Upper lobe of left lung (tissue), 6 donors: ENCODE results near the gene KRT40. TPM values are rescaled to one million over a fixed set of nuclear protein-coding genes. Genes with fewer than 3 reads are reported as not detected.

Experiments used
- ATAC-seq, 2 donors: fragments of 200-7000 bp; cut with Tn5 transposase; one replicate each; pipeline ENCODE4 v1.9.1; 2022; ENCODE audit warnings: mild to moderate bottlenecking in 2 of 2, moderate library complexity in 2 of 2; ENCODE audit not compliant: low FRiP score in 2 of 2
- DNase-seq, 2 donors: peaks; one replicate each; pipeline ENCODE4 v3.0.0-alpha.2; 2019 to 2020
- H3K27ac ChIP-seq, 4 donors: fragments of 200-600 bp; sonication (generic); one replicate each; pipeline ENCODE4 v1.5.1; 2016 to 2019
- H3K27me3 ChIP-seq, 4 donors: fragments of 200-600 bp; sonication (generic); one replicate each; pipeline ENCODE4 v1.5.1; 2017 to 2019
- H3K36me3 ChIP-seq, 4 donors: fragments of 200-600 bp; sonication (generic); one replicate each; pipeline ENCODE4 v1.5.1; 2016 to 2019
- H3K4me1 ChIP-seq, 4 donors: fragments of 200-600 bp; sonication (generic); one replicate each; pipeline ENCODE4 v1.5.1; 2018 to 2019
- H3K4me3 ChIP-seq, 4 donors: fragments of 200-600 bp; sonication (generic); one replicate each; pipeline ENCODE4 v1.5.1; 2017 to 2019; ENCODE audit warnings: mild to moderate bottlenecking in 2 of 4, moderate library complexity in 1 of 4
- H3K9me3 ChIP-seq, 4 donors: fragments of 200-600 bp; sonication (generic); one replicate each; pipeline ENCODE4 v1.5.1; 2018 to 2019
- CTCF ChIP-seq, 6 experiments: fragments of 450-650 bp in 4 of 6; fragments of 200-600 bp in 2 of 6; sonication (generic) in 2 of 6; IDR thresholded peaks; one replicate each; pipeline ENCODE4 v1.5.1; 2016 to 2019; ENCODE audit warnings: antibody characterized with exemption in 6 of 6
- EP300 ChIP-seq, 4 donors: sonication (generic); formaldehyde crosslinking; IDR thresholded peaks; one replicate each; pipeline ENCODE4 v1.5.1; 2017; ENCODE audit warnings: antibody characterized with exemption in 4 of 4, control low read depth in 2 of 4
- POLR2A ChIP-seq, 4 donors: fragments of 450-650 bp; IDR thresholded peaks; one replicate each; pipeline ENCODE4 v1.5.1; 2016 to 2017; ENCODE audit warnings: antibody characterized with exemption in 4 of 4, mild to moderate bottlenecking in 2 of 4
- POLR2AphosphoS5 ChIP-seq, 2 donors: sonication (generic); formaldehyde crosslinking; IDR thresholded peaks; one replicate each; pipeline ENCODE4 v1.5.1; 2017; ENCODE audit warnings: antibody characterized with exemption in 2 of 2
- whole genome bisulfite sequencing, 2 donors: methylation state at CpG; one replicate each; pipeline ENCODE4 v1.1.5; 2017 to 2018; 5-methylcytosine and 5-hydroxymethylcytosine counted together
- total RNA-seq, 6 donors: library from RNA; depleted of rRNA in 4 of 6; stranded (reverse); fragments of >200 nt in 4 of 6; gene quantifications; one replicate each; pipeline versions ENCODE4 v1.1.0 to v1.2.1, GENCODE V29; 2016 to 2021
- donor health status: DM: no; HTN: no; CAD: no; lungs with moderate emphysema.
- donor health status: DM: no; HTN: yes; CAD: no; lungs with severe emphysema.

The KRT40 gene
- total RNA-seq, 6 donors from 2014 or later = 0.24 TPM; not detected in 5

- H3K27me3 ChIP-seq = no peaks in the 10 kb centered on the region
- 88 to 90% methylated on average over 4 of the region's 4 CpGs for WGBS, 2 donors
- no peaks in the 10 kb centered on the region for H3K9me3 ChIP-seq
- no peak for ATAC-seq
- TF ChIP-seq POLR2A (IDR thresholded peaks at IDR 0.05) = no peak
- TF ChIP-seq CTCF (IDR thresholded peaks at IDR 0.05) = no peak
- no peak for TF ChIP-seq POLR2AphosphoS5 (IDR thresholded peaks at IDR 0.05)
- no peak for TF ChIP-seq EP300 (IDR thresholded peaks at IDR 0.05)
- H3K4me1 ChIP-seq = peaks cover 0 to 8% (median 2%) of the 10 kb centered on the region in 4 donors
- DNase-seq = no peak
- H3K36me3 ChIP-seq = no peaks in the 10 kb centered on the region
- no peak overlapping the region for H3K4me3 ChIP-seq
- no peak overlapping the region for H3K27ac ChIP-seq
Measured at GRCh38 chr17:40962059-40962561, 22.0 kb downstream of the KRT40 start.

- Histone ChIP-seq H3K4me3 (no peak overlapping the region), H3K27ac (no peak overlapping the region), H3K9me3 (no peaks in the 10 kb centered on the region), H3K36me3 (no peaks in the 10 kb centered on the region), H3K27me3 (no peaks in the 10 kb centered on the region), H3K4me1 (peaks cover 0 to 8% (median 2%) of the 10 kb centered on the region in 4 donors)
- TF ChIP-seq CTCF (IDR thresholded peaks at IDR 0.05) (no peak), POLR2A (IDR thresholded peaks at IDR 0.05) (no peak), EP300 (IDR thresholded peaks at IDR 0.05) (no peak), POLR2AphosphoS5 (IDR thresholded peaks at IDR 0.05) (no peak)
- ATAC-seq (no peak), DNase-seq (no peak)
- 91 to 95% methylated on average over 1 of the region's 1 CpG for WGBS, 2 donors
Measured at GRCh38 chr17:40961591-40961990, 22.5 kb downstream of the KRT40 start.

DNA sequence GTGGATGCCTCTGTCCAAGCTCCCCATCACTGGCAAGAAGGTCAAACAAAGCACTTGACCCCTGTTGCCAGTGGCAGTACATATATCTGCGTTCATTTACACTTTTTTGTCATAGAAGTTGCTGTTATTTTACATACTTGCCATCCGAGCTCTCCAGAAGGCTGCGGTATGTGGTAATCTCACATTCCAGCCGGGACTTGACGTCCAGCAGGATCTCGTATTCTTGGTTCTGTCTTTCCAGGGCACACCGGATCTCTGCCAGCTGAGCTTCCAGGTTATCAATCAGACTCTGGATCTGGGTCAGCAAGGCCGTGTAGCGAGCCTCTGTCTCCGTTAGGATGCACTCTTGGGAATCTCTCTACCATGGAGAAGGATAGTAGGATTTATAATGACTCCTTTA lies 24.0 kb downstream of the KRT40 start:
- no peaks in the 10 kb centered on the region for H3K36me3 ChIP-seq
- WGBS, 2 donors = 43 to 68% methylated on average over 10 of the region's 10 CpGs
- ATAC-seq (no peak), DNase-seq (peak in 1 of 2 donors; percentile 45)
- H3K4me3 ChIP-seq = peak overlapping the region in 3 of 4 donors; percentile 7 to 13 (median 11)
- no peak for TF ChIP-seq POLR2A (IDR thresholded peaks at IDR 0.05)
- no peak for TF ChIP-seq CTCF (IDR thresholded peaks at IDR 0.05)
- TF ChIP-seq POLR2AphosphoS5 (IDR thresholded peaks at IDR 0.05) = no peak
- no peak for TF ChIP-seq EP300 (IDR thresholded peaks at IDR 0.05)
- H3K4me1 ChIP-seq = peaks cover 0 to 8% (median 2%) of the 10 kb centered on the region in 4 donors
- H3K27ac ChIP-seq = no peak overlapping the region
- H3K9me3 ChIP-seq = no peaks in the 10 kb centered on the region
- no peaks in the 10 kb centered on the region for H3K27me3 ChIP-seq

- Histone ChIP-seq H3K9me3 (no peaks in the 10 kb centered on the region), H3K27me3 (no peaks in the 10 kb centered on the region), H3K27ac (no peak overlapping the region), H3K4me1 (peaks cover 0 to 8% (median 2%) of the 10 kb centered on the region in 4 donors), H3K4me3 (no peak overlapping the region), H3K36me3 (no peaks in the 10 kb centered on the region)
- ATAC-seq = no peak
- no peak for DNase-seq
- WGBS, 2 donors = 65 to 80% methylated on average over 12 of the region's 12 CpGs
- TF ChIP-seq EP300 (IDR thresholded peaks at IDR 0.05) (no peak), POLR2A (IDR thresholded peaks at IDR 0.05) (no peak), POLR2AphosphoS5 (IDR thresholded peaks at IDR 0.05) (no peak), CTCF (IDR thresholded peaks at IDR 0.05) (no peak)
Measured at GRCh38 chr17:40958086-40958953, 25.8 kb downstream of the KRT40 start.
